ENCODE data around the gene FILIP1L.

Gene FILIP1L

DNA sequence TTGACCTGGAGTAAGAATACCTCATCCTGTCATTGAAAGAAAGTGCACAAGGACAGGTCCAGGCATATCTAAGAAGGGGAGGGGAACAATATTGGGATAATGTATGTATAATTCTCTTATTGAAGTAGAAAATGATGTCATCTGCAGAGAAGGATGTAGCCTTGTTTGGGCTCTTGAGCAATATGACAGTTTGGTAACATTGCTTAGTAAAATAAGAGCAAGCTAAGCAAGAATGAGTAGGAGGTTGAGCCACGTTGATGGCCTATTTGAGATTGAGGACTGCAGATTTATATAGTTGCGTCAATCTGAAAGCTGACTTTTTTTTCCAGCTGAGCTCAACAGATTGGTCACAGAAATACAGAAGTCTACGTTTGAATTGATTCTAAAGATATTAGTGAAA, 145.2 kb downstream of the FILIP1L start:
- no peaks in the 10 kb centered on the region for H3K79me2 ChIP-seq (ENCODE audit: insufficient read depth, low read length)
- H2AFZ ChIP-seq (ENCODE audit: low read depth, low read length, severe bottlenecking) = no peak overlapping the region
- H4K20me1 ChIP-seq (ENCODE audit: low read depth, low read length) = no peaks in the 10 kb centered on the region
- H3F3A ChIP-seq (ENCODE audit: insufficient read depth) = no peaks in the 10 kb centered on the region
- H3K9ac ChIP-seq (ENCODE audit: low read length) = no peak overlapping the region
- no peak overlapping the region for H3K4me2 ChIP-seq (ENCODE audit: low read depth, low read length, poor library complexity, severe bottlenecking)
- H3K27me3 ChIP-seq (ENCODE audit: low read length) = no peaks in the 10 kb centered on the region
- no peak overlapping the region for H3K4me3 ChIP-seq (ENCODE audit: insufficient read depth, low read length, poor library complexity, severe bottlenecking)
- H3K9me3 ChIP-seq (ENCODE audit: insufficient read depth, low read length) = no peaks in the 10 kb centered on the region
- H3K36me3 ChIP-seq (ENCODE audit: low read length) = no peaks in the 10 kb centered on the region
- TF ChIP-seq EZH2phosphoT487 (conservative IDR thresholded peaks at IDR 0.05; ENCODE audit: low read length) = no peak
- no peak for TF ChIP-seq CTCF (IDR thresholded peaks at IDR 0.05; ENCODE audit: insufficient read depth, low read length, poor library complexity, severe bottlenecking)
- no peak overlapping the region for H3K27ac ChIP-seq (ENCODE audit: low read depth, low read length)
- no peaks in the 10 kb centered on the region for H3K9me2 ChIP-seq (replicated peaks; ENCODE audit: insufficient read depth, low read length)

GRCh38 chr3:99967796-99968195, 146.5 kb downstream of the FILIP1L start:
- Histone ChIP-seq H3F3A (ENCODE audit: insufficient read depth) (no peaks in the 10 kb centered on the region), H3K4me3 (ENCODE audit: insufficient read depth, low read length, poor library complexity, severe bottlenecking) (no peak overlapping the region), H3K27ac (ENCODE audit: low read depth, low read length) (no peak overlapping the region), H2AFZ (ENCODE audit: low read depth, low read length, severe bottlenecking) (no peak overlapping the region), H3K9me2 (replicated peaks; ENCODE audit: insufficient read depth, low read length) (no peaks in the 10 kb centered on the region), H3K9me3 (ENCODE audit: insufficient read depth, low read length) (no peaks in the 10 kb centered on the region), H3K4me2 (ENCODE audit: low read depth, low read length, poor library complexity, severe bottlenecking) (no peak overlapping the region), H3K79me2 (ENCODE audit: insufficient read depth, low read length) (no peaks in the 10 kb centered on the region), H3K27me3 (ENCODE audit: low read length) (no peaks in the 10 kb centered on the region), H3K9ac (ENCODE audit: low read length) (no peak overlapping the region), H4K20me1 (ENCODE audit: low read depth, low read length) (no peaks in the 10 kb centered on the region), H3K36me3 (ENCODE audit: low read length) (no peaks in the 10 kb centered on the region)
- TF ChIP-seq CTCF (IDR thresholded peaks at IDR 0.05; ENCODE audit: insufficient read depth, low read length, poor library complexity, severe bottlenecking) (no peak), EZH2phosphoT487 (conservative IDR thresholded peaks at IDR 0.05; ENCODE audit: low read length) (no peak)

DNA sequence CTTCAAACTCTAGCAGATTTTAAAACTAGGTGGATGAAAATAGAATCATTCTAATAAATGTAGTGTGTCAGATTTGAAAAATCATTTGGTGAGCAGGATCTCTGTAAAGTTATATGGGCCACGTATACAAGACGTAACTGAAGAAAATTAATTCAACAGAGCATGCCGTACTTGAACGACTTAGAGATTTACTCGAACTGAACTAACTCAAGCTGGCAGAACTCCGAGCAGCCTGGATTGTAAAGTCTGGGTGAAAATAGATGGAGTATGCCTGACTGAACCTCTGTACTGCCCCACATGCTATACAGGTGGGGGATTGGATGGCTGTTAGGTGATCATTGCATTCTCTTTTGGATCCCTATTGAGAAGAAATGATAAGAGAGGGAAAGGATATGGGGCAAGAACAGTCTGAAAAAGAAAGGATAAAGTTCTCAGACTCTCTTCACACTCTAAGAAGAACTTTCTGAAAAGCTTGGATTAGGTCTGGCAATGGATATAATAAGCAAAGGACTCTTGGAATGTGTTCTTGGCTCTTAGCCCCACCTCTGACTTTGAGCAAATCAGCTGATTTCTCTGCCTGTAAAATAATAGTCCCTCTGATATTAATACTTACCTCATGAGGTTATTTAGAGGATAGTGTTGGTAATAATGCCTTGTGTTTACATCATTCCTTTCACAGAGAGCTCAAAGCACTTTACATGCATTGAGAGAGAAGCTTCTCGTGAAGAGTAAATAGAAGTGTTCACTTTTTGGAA, 147.5 kb downstream of the FILIP1L start:
- no peak overlapping the region for H2AFZ ChIP-seq (ENCODE audit: low read depth, low read length, severe bottlenecking)
- no peaks in the 10 kb centered on the region for H3K27me3 ChIP-seq (ENCODE audit: low read length)
- no peaks in the 10 kb centered on the region for H3K9me3 ChIP-seq (ENCODE audit: insufficient read depth, low read length)
- H3K36me3 ChIP-seq (ENCODE audit: low read length) = no peaks in the 10 kb centered on the region
- H4K20me1 ChIP-seq (ENCODE audit: low read depth, low read length) = no peaks in the 10 kb centered on the region
- H3K9ac ChIP-seq (ENCODE audit: low read length) = no peak overlapping the region
- H3K9me2 ChIP-seq (replicated peaks; ENCODE audit: insufficient read depth, low read length) = no peaks in the 10 kb centered on the region
- no peak overlapping the region for H3K27ac ChIP-seq (ENCODE audit: low read depth, low read length)
- H3F3A ChIP-seq (ENCODE audit: insufficient read depth) = no peaks in the 10 kb centered on the region
- H3K4me3 ChIP-seq (ENCODE audit: insufficient read depth, low read length, poor library complexity, severe bottlenecking) = no peak overlapping the region
- no peaks in the 10 kb centered on the region for H3K79me2 ChIP-seq (ENCODE audit: insufficient read depth, low read length)
- no peak overlapping the region for H3K4me2 ChIP-seq (ENCODE audit: low read depth, low read length, poor library complexity, severe bottlenecking)
- TF ChIP-seq CTCF (IDR thresholded peaks at IDR 0.05; ENCODE audit: insufficient read depth, low read length, poor library complexity, severe bottlenecking) = no peak
- TF ChIP-seq EZH2phosphoT487 (conservative IDR thresholded peaks at IDR 0.05; ENCODE audit: low read length) = no peak
